ENCODE results near the gene TMEM135. TPM values are rescaled to one million over a fixed set of nuclear protein-coding genes. Genes with fewer than 3 reads are reported as not detected.

The TMEM135 gene
- total RNA-seq, 1 experiment from 2014 or later, result 12.6 TPM

GRCh38 chr11:87372065-87372464, 334.3 kb downstream of the TMEM135 start:
- intact Hi-C loops (cut with micrococcal nuclease; ENCODE audit: unreplicated experiment), result no loop called here
- Mint-ChIP-seq H3K9me3 (ENCODE audit: low read depth, unreplicated experiment) (no peaks in the 10 kb centered on the region), H3K27me3 (ENCODE audit: unreplicated experiment) (peaks cover 71% of the 10 kb centered on the region), H3K4me1 (ENCODE audit: low read depth, unreplicated experiment) (no peaks in the 10 kb centered on the region), H3K4me3 (ENCODE audit: low read depth, unreplicated experiment) (no peak overlapping the region), H3K27ac (ENCODE audit: unreplicated experiment) (no peak overlapping the region), H3K36me3 (ENCODE audit: insufficient read depth, unreplicated experiment) (no peaks in the 10 kb centered on the region)
- CTCF ChIA-PET, result no interaction called here
- no peak for DNase-seq
- no TSS peak for BruUV-seq (replicated peaks)
- TF ChIP-seq CTCF (IDR thresholded peaks at IDR 0.05; ENCODE audit: unreplicated experiment), result no peak

Other genes with a start within 250 kb of the TMEM135 start
- 13.9 and 14.5 TPM in 2 replicates for gene PRSS23, start 237.4 kb upstream of the TMEM135 start, total RNA-seq (2022)
- gene FZD4, start 82.5 kb upstream of the TMEM135 start, total RNA-seq (2022), result 2.5 and 2.7 TPM in 2 replicates